GM18867 (cell line): ENCODE measurements around the gene TCF3.
A peak's percentile ranks its signal among the peaks of the same experiment; 100 is the strongest.

Experiments used
- ATAC-seq: cut with Tn5 transposase; IDR thresholded peaks from one replicate; pipeline ENCODE4 v1.9.1; 2021; ENCODE audit warnings: mild to moderate bottlenecking, moderate library complexity; ENCODE audit not compliant: unreplicated experiment

TCF3 gene

DNA sequence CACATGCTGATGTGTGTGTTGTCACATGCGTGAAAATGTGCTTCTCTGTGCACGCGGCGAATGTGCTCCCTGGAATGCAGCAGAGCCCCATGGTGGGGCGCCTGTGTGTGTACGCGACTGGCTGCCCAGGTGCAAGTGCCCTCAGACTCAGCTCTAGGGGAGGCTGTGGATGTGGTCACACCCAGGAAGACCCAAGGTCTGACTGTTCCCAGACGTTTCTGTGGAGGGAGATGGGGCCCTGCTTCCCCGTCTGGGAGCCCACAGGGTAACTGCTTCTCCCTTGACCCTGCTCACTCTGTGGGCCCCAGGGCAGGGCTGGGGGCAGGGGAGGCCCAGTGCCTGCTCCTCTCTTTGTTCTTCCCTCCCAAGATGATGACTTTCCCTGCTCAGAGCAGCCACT is 39.3 kb downstream of the TCF3 start:
- no peak for ATAC-seq

DNA sequence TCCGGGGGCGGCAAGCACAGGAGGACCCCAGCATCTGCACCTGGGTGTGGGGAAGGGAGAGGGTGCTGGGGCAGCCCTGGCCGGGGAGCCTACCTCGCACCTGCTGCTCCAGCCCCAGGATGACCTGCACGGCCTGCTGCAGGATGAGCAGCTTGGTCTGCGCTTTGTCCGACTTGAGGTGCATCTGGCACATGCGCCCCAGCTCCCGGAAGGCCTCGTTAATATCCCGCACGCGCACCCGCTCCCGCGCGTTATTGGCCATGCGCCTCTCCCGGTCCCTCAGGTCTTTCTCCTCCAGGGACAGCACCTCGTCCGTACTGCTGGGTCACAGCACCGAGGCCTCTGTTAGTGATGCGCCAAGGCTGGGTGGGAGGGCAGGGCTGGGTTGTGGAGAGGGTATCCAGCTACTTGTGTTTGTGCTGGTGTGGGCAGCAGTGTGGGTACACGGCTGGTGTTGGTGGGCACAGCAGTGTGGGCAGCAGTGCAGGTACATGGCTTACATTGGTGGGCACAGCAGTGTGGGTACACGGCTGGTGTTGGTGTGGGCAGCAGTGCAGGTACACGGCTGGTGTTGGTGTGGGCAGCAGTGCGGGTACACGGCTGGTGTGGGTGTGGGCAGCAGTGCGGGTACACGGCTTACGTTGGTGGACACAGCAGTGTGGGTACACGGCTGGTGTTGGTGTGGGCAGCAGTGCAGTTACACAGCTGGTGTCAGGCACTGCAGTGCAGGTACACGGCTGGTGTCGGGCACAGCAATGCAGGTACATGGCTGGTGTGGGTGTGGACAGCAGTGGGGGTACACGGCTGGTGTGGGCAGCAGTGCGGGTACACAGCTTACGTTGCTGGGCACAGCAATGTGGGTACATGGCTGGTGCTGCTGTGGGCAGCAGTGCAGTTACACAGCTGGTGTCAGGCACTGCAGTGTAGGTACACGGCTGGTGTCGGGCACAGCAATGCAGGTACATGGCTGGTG is 40.0 kb downstream of the TCF3 start:
- ATAC-seq: no peak

DNA sequence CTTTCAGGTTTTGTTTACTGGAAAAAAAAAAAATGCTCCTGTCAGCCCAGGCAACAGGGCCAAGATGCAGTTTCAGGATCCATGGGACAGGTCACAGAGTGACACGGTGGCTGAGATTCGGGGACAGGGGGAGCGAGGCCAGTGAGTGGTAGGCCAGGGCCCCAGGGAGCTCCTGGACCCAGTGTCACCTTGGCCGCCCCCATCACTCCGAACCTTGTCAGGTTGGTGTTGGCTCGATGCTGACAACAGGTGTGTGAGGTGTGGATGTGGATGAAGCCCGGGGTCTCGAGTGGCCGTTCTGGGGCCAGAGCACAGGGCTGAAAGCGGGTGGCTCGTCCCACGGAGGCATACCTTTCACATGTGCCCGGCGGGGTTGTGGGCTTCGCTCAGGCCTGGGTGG is 41.1 kb downstream of the TCF3 start:
- ATAC-seq: no peak

DNA sequence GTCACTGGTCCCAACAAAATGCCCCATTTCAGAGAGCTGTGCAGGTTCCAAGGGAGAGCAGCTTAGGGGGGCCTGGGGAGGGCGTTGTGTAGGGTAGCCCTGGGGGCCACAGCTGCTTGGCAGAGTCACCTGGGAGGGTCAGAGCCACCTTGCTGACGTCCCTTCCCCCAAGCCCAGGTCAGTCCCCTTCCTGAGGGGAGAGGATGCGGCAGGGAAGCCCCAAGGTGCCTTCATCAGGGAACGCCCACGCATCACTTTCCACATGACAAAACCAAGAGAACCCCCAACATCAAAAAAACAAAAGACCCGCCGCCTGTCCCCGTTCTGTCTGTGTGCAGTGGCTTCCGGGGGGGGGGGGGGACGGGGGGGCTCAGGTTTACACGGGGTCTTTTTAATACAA is 41.8 kb downstream of the TCF3 start:
- no peak for ATAC-seq

DNA sequence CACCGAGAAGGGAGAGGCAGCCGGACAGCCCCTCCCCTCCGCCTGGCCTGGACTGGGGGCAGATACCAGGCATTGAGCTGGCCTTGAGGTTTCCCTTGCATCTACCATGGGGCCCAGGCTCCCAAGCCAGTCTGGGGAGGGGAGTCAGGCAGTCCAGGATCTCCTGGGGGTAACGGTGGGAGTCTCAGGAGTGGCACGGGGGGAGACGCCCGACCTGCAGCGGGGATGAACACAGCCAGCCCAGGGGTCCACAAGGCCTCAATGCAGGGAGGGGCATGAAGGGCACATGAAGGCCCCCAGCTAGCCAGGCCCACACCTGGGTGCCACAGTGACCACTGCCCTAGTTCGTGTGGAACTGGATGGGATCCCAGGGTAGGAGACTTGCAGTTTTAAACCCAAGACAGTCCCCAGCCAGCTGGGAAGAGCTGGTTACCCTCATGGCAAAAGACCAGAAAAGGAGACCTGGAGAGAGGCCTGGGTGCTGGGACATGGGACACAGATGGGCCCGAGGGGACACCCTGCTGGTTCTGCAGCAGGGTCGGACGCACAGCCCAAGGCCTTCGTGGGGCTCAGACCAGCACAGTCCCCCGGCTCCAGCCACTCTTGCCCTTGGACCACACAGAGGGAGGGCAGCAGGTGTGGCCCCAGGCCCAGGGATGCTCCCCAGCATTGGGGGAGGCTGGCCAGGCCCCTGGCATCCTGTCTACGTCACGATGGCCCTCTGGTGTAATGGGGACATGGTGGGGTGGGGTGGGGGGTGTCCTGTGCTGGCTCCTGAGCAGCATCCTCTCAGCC is 42.5 kb downstream of the TCF3 start:
- ATAC-seq: no peak

DNA sequence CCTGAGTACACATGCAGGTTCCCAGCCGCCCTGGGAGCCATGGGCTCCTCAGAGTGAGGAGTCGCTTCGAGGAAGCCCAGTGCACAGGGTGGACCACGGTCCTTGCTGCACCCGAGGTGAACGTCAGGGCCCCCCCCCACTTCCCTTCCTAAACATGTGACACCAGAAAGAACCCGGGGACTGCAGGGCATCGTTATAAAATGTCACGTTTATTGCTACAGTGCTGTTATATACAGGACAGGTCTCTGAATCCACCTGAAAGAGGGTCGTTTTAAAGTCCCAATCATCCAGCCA is 43.4 kb downstream of the TCF3 start:
- ATAC-seq: no peak

DNA sequence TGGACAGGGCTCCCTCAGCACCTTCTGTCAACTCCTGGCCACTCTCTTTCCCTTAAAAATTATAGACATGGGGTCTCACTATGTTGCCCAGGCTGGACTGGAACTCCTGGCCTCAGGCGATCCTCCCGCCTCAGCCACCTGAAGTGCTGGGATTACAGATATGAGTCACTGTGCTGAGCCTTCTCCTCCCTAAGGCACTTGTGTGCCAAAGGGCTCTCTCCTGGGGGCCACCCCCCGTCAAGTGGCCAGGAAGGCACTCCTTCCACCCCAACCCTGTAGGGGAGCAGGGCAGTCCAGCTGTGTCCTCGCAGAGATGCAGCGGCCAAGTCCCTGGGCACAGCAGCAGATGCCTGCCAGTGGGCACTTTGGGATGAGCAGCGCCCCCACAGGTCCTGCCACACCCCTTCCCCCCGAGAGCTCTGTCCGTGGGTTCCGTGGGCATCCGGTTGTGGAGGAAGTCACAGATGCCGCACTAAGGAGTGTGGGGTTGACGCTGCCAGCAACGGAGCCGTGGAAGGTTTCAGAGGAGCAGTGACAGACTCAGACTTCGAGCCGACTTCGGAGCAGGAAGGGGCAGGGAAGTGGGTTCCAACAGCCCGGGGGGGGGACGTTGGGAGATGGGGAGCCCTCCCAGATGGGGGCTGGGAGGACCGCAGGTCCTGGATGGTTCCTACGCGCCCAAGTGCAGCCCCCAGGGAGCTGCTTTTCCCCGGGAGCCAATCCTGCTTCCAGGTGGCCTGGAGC is 43.9 kb downstream of the TCF3 start:
- ATAC-seq: no peak

DNA sequence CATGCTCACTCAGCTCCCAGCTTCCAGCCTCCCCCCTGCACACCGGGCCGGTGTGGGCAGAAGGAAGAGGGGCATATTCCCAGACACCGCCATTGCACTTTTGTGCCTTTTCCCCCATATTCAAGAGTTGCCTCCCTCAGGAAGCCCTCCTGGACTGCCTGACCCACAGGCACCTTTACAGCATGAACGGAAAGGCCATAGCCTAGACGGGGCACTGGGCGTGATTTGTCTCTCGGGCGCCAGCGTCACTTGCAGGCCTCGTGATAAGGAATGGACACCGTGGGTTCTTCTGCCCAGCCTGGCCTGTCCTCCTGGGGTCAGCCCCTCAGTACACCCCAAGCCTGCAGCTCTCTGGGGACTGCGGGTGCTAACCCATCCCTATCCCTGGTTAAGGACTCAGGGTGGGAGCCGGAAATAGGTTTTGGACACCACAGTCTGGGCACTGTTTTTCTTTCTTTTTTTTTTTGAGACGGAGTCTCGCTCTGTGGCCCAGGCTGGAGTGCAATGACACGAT is 46.2 kb downstream of the TCF3 start:
- peak; percentile 2 for ATAC-seq

DNA sequence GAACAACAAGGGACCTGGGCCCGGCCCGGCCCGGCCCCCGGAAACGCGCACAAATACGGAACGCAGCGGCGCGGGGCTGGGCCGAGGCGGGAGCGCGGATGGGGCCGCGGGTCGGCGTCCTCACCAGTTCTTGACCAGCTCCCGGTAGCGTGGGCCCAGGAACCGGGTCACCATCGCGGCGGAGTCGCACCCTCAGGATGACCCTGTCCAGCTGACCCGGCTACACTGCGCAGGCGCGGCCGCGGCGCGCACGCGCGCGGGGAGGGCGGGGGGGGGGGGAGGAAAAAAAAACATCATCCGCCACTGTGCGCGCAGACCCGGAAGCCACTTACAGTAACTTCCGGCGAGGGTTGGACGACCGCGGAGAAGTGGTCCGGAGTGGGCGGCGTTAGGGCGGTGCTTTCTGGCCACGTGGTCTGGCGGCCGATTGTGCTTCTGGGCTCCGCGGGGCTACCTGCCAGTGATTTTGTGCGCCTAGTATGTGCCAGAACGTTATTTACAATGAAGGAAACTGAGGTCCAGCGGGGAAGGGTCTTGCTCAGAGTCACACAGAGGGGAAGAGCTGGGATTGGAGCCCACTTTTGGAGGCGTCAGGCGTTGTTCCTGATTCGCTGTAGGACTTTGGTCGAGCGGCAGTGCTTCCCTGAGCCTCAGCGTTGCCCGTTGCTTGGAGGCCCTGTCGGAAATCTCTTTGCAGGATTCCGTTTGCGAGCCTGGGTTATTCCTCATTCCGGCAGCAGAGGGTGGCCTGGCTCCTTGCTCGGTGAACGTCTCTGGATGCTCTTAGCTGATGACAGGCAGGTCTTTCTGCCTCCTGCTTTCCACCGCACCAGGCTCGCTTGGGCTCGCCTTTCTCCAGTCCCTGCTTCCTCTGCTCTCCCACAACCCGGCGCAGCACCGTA is 46.9 kb downstream of the TCF3 start, which contains the start of gene UQCR11:
TSS of gene UQCR11 (minus strand) at position 227 of the 902 bp plus-strand sequence. CDS start at position 174, 53 bp downstream.
- peak; percentile 86 for ATAC-seq

DNA sequence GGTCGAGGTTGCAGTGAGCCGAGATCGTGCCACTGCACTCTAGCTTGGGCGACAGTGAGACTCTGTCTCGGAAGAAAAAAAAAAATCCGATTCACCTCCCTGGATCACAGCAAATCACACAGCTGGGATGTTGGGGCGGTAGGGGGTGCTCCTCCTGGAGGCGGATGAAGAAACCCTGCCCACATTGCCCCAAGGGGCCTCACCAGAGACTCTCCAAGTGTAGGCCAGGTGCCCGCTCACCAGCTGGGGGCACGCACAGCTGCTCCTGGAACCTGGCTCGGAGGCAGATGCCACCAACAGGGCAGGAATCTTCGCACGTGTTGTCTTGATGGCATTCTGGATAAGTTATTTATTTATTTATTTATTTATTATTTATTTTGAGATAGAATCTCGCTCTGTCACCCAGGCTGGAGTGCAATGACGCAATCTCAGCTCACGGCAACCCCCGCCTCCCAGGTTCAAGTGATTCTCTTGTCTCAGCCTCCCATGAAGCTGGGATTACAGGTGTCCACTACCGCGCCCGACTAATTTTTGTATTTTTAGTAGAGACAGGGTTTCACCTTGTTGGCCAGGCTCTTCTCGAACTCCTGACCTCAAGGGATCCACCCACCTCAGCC is 50.2 kb downstream of the TCF3 start:
- no peak for ATAC-seq

DNA sequence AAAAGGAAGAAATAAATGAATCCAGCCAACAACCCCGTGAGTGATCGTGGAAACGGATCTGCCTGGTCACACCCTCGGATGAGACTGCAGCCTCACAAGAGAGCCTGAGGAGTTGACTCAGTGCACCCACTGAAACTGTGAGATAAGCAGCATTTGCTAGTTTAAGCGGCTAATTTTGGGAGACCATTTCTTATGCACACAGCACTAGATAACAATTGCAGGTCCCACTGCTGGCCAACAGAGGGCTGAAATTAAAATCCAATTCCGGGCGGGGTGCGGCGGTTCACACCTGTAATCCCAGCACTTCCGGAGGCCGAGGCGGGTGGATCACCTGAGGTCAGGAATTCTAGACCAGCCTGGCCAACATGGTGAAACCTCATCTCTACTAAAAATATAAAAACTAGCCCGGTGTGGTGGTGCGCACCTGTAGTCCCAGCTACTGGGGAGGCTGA is 50.8 kb downstream of the TCF3 start:
- ATAC-seq: no peak

DNA sequence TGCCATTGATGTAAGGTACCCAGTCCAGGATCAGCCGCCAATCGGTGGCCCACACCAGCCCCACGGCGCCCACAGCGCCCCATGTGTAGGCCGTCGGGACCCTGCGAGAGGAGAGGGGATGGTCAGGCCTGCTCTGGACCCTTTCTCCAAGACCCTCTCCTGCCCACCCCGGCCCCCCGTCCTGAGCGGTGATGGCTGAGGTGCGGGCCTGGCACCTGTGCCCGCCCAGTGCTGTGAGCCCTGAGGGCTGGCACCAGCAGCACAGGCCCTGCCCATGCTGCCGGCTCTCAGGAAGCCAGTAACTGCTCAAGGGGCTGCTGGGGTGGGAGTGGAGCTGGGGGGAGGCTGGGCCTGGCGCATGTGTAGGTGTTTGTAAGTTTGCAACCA is 53.0 kb downstream of the TCF3 start:
- ATAC-seq: no peak

DNA sequence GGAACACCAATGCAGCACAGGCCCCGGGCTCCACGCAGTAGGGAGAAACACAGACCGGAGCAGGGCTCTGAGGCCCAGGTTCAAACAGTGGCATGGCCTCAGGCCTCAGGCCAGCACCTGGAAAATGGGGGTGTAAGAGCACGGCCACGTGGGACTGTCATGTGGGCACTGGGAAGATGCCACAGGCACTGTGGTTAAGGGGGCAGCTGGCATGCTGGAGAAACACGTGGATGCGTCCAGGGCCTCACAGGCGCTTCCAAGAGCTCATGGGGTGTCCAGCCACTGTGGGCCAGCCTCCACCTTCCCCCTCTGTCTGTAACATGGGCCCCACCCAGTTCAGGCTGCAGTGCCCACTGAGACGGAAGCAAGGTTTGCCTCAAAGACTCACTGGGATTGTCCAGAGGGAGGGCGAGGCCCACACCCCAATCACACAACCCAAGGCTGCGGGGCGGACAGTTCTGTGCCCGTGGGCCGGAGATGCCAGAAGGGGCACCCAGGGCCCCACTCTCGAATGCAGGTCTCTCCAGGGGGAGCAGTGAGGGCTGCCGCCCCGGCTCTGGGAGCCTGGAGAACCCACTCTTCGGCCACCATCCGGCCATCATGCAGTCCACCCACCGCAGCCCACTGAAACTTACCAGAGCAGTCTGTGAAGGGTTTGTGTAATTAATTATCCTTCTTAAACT is 53.5 kb downstream of the TCF3 start:
- no peak for ATAC-seq

DNA sequence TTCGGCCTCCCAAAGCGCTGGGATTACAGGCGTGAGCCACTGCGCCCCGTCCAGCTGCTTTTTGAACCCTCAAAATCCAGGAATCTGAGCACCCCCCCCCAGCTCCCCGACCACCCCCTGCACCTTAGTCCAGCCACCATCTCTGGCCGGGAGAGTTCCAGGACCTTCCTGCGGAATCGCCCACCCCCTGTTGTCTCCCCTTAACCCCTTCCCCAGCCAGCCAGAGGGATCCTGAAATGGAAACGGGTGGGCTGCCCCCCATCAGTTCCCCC is 59.0 kb downstream of the TCF3 start:
- ATAC-seq: no peak

DNA sequence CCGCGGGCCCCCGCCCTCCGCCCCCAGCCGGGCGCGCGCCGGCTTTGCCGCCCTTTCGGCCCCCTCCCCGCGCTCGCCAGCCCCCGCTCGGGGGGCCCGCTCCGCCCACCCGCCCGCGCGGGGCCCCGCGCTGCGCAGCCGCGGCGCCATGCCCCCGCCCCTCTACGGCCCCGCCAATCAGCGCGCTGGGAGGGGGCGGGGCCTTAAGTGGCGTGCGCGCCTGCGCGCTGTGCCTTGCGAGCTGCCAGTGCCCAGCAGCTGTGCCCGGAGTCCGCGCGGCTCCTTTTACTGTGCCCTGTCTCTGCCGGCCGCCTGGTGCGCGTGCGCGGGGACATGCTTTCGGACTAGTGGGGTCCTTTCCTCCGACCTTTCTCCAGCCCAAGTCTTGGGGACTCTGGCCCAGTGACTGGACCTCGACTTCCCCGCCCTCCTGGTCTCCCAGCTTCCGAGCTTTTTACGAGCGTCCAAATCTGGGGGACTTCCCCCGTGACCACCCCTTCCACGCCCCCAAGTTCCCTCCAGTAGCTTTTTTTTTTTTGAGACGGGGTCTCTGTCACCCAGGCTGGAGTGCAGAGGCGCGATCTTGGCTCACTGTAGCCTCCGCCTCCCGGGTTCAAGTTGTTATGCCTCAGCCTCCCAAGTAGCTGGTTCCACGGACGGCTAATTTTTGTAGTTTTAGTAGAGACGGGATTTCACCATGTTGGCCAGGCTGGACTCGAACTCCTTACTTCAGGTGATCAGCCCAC is 59.5 kb downstream of the TCF3 start, which contains the start of gene MBD3:
TSS of gene MBD3 (minus strand) at position 111 of the 746 bp plus-strand sequence. CDS start 234 bp downstream, outside the sequence.
- ATAC-seq: peak; percentile 67

DNA sequence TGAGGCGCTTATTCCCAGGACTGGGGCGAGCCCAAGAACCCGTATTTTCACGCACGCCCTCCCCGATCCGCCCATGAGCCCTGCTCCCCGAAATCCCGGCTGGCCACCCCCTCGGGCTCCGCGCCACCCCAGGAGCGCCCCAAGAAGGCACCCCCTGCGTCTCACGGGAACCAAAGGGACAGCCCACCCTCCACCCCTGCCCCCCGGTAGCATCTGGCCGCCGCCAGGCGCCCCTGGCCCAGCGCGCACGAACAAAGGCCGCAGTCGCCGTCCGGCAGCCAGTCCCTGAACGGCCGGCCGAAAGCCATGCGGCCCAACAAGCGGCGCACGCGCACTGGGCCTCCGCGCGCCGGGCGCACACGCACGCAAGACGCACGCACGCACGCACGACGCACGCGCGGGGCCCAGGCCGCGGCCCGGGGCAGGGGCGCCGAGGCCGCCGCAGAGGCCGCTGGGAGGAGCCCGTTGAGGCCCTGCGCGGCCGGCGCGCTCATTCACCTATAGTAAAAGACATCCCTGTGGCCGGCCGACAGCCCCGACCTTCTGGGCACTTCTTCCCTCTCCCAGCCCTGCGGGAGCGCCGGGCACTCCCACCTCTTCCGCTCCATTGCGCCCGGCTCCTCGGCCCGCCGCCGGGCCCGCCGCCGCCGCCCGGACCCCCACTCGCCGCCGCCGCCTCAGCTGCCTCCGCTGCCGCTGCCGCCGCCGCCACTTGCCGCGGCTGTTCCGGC is 60.2 kb downstream of the TCF3 start:
- peak; percentile 67 for ATAC-seq

DNA sequence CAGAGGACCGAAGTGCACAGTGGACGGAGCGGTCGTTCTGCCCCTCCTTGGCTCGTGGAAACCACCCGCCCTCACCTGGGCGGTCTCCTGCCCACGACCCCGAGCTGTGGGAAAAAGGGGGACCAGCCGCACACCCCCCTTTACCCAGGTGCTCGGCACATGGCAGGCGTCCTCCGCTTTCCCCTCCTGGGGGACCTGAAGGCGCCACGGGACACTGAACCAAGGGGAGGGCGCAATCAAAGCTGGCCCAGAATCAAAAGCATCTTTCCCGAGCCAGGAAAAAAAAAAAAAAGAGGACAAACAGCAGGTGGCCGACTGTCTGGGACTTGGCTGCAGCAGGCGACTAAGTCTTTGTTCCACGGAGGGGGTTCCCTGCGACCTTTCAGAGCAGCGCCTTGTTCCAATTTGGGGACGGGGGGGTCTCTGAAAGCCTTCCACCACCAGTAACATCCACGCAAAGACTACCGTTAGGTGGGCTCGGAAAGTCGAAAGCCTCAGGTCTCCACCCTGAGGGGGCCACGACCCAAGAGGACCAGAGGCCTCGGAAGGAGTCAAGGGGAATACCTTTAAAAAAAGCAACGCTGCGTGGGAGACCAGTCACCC is 60.9 kb downstream of the TCF3 start:
- no peak for ATAC-seq
